GM21723 (cell line): Measurements from ENCODE around the gene SPANXA1.
"Not testable (repeated sequence)": the region's sequence is repeated elsewhere in the genome, so short reads cannot be mapped to it uniquely, and the experiment has no call there.

Experiments used
- ATAC-seq: cut with Tn5 transposase; IDR thresholded peaks from one replicate; pipeline ENCODE4 v1.9.1; 2021; ENCODE audit warnings: mild to moderate bottlenecking, moderate library complexity; ENCODE audit not compliant: unreplicated experiment

SPANXA1 gene, protein sequence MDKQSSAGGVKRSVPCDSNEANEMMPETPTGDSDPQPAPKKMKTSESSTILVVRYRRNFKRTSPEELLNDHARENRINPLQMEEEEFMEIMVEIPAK

DNA sequence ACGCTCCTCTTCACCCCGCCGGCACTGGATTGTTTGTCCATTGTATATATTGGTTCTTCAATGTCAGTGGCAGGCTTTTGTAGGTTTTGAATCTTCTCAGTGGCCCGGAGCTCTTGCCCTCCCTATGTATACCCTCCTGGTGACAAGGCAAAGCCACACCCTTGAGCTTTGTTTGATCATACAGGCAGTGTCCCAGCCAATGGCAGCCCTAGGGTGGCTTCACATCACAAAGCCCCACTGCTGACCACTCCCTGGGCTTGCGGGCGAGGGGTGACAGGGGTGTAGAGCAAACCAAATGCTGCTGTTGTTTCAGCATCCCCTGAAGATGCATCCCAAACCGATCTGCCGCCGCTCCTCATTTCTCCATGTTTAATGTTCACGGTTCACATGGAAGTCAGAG, at the start of gene SPANXA1:
SPANXA1 (minus strand) TSS at position 101 of the 400 bp plus-strand sequence; CDS start at position 41, 60 bp downstream.
- ATAC-seq, result not testable (repeated sequence)

DNA sequence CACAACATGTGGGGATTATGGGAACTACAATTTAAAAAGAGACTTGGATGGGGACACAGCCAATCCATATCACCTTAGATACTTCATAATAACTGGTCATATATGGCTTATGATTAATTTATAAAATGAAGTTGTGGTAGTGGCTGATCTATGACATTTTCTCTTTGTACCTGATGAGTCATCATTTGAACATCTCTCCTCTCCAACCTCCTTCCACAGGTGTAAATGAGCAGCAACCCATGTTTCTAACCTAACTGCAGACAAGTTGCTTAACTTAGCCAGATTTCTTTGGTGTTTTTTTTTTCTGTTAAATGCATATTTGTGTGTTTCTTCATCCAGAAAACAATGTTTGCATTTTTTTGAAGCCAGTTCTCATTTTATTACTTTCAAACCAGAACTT, 47.6 kb upstream of the SPANXA1 start:
- no peak for ATAC-seq

DNA sequence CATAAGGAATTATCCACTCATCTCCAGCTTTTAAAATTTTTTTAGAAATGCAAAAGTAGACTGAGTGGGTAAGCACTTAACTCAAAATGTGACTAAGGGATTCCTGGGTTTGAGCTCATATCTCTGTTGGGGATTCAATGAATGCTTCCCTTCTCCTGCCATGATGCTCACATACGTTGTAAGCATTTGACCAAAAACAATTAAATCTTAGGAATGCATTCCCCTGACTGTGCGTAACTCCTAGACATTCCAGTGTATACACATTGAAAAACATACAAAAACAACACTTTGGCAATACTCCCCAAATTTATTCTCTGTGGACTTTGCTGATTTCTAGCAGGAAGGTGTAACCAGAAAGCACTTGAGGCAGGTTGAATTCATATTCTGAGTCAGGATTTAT, 34.8 kb upstream of the SPANXA1 start:
- ATAC-seq, result no peak

DNA sequence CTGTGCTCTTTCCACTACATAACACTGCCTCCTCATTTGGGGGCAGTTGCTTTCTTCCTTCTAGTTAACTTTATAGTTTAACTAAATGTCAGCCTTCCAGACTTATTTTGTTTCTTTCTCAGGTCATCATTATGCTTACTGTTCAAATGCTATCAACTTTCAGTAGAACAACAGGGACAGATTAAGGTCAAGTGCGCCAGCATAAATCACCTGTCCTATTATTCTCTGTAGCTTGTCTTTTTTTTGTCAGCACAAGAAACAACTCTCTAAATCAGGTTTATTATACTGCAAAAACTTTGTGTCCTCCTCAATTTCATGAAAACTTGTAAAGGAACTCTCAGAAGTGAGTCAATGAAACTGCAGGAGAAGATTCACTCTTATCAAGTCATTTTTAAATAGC, 24.6 kb upstream of the SPANXA1 start:
- no peak for ATAC-seq

DNA sequence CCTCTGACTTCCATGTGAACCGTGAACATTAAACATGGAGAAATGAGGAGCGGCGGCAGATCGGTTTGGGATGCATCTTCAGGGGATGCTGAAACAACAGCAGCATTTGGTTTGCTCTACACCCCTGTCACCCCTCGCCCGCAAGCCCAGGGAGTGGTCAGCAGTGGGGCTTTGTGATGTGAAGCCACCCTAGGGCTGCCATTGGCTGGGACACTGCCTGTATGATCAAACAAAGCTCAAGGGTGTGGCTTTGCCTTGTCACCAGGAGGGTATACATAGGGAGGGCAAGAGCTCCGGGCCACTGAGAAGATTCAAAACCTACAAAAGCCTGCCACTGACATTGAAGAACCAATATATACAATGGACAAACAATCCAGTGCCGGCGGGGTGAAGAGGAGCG, 4.9 kb upstream of the SPANXA1 start, which contains the start of gene SPANXA2:
SPANXA2 (plus strand) TSS at position 301 of the 400 bp plus-strand sequence; CDS start at position 361, 60 bp downstream.
- ATAC-seq, result not testable (repeated sequence)

DNA sequence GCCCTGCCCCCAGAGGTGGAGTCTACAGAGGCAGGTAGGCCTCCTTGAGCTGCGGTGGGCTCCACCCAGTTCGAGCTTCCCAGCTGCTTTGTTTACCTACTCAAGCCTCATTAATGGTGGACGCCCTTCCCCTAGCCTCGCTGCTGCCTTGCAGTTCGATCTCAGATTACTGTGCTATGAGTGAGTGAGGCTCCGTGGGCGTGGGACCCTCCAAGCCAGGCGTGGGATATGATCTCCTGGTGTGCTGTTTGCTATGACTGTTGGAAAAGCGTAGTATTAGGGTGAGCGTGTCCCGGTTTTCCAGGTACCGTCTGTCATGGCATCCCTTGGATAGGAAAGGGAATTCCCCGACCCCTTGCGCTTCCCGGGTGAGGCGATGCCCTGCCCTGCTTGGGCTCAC, 42.0 kb downstream of the SPANXA1 start:
- ATAC-seq, result not testable (repeated sequence)
